Upper lobe of left lung (tissue), 6 donors: Measurements from ENCODE around the gene SLC4A3. TPM values are rescaled to one million over a fixed set of nuclear protein-coding genes. Genes with fewer than 3 reads are reported as not detected.
A peak's percentile ranks its signal among the peaks of the same experiment; 100 is the strongest.

Experiments used
- ATAC-seq, 2 donors: fragments of 200-7000 bp; cut with Tn5 transposase; one replicate each; pipeline ENCODE4 v1.9.1; 2022; ENCODE audit warnings: mild to moderate bottlenecking in 2 of 2, moderate library complexity in 2 of 2; ENCODE audit not compliant: low FRiP score in 2 of 2
- DNase-seq, 2 donors: peaks; one replicate each; pipeline ENCODE4 v3.0.0-alpha.2; 2019 to 2020
- H3K27ac ChIP-seq, 4 donors: fragments of 200-600 bp; sonication (generic); one replicate each; pipeline ENCODE4 v1.5.1; 2016 to 2019
- H3K27me3 ChIP-seq, 4 donors: fragments of 200-600 bp; sonication (generic); one replicate each; pipeline ENCODE4 v1.5.1; 2017 to 2019
- H3K36me3 ChIP-seq, 4 donors: fragments of 200-600 bp; sonication (generic); one replicate each; pipeline ENCODE4 v1.5.1; 2016 to 2019
- H3K4me1 ChIP-seq, 4 donors: fragments of 200-600 bp; sonication (generic); one replicate each; pipeline ENCODE4 v1.5.1; 2018 to 2019
- H3K4me3 ChIP-seq, 4 donors: fragments of 200-600 bp; sonication (generic); one replicate each; pipeline ENCODE4 v1.5.1; 2017 to 2019; ENCODE audit warnings: mild to moderate bottlenecking in 2 of 4, moderate library complexity in 1 of 4
- H3K9me3 ChIP-seq, 4 donors: fragments of 200-600 bp; sonication (generic); one replicate each; pipeline ENCODE4 v1.5.1; 2018 to 2019
- EP300 ChIP-seq, 4 donors: sonication (generic); formaldehyde crosslinking; IDR thresholded peaks; one replicate each; pipeline ENCODE4 v1.5.1; 2017; ENCODE audit warnings: antibody characterized with exemption in 4 of 4, control low read depth in 2 of 4
- POLR2A ChIP-seq, 4 donors: fragments of 450-650 bp; IDR thresholded peaks; one replicate each; pipeline ENCODE4 v1.5.1; 2016 to 2017; ENCODE audit warnings: antibody characterized with exemption in 4 of 4, mild to moderate bottlenecking in 2 of 4
- POLR2AphosphoS5 ChIP-seq, 2 donors: sonication (generic); formaldehyde crosslinking; IDR thresholded peaks; one replicate each; pipeline ENCODE4 v1.5.1; 2017; ENCODE audit warnings: antibody characterized with exemption in 2 of 2
- WGBS, 2 donors: methylation state at CpG; one replicate each; pipeline ENCODE4 v1.1.5; 2017 to 2018; 5-methylcytosine and 5-hydroxymethylcytosine counted together
- total RNA-seq, 6 donors: library from RNA; depleted of rRNA in 4 of 6; stranded (reverse); fragments of >200 nt in 4 of 6; gene quantifications; one replicate each; pipeline versions ENCODE4 v1.1.0 to v1.2.1, GENCODE V29; 2016 to 2021
- TF ChIP-seq, protein P1 (sequence below), 6 experiments: fragments of 450-650 bp in 4 of 6; fragments of 200-600 bp in 2 of 6; sonication (generic) in 2 of 6; IDR thresholded peaks; one replicate each; pipeline ENCODE4 v1.5.1; 2016 to 2019; ENCODE audit warnings: antibody characterized with exemption in 6 of 6
- donor health status: DM: no; HTN: no; CAD: no; lungs with moderate emphysema.
- donor health status: DM: no; HTN: yes; CAD: no; lungs with severe emphysema.

The SLC4A3 gene
- total RNA-seq, 6 donors from 2014 or later: 0.30 to 14.7 (median 2.1) TPM

DNA sequence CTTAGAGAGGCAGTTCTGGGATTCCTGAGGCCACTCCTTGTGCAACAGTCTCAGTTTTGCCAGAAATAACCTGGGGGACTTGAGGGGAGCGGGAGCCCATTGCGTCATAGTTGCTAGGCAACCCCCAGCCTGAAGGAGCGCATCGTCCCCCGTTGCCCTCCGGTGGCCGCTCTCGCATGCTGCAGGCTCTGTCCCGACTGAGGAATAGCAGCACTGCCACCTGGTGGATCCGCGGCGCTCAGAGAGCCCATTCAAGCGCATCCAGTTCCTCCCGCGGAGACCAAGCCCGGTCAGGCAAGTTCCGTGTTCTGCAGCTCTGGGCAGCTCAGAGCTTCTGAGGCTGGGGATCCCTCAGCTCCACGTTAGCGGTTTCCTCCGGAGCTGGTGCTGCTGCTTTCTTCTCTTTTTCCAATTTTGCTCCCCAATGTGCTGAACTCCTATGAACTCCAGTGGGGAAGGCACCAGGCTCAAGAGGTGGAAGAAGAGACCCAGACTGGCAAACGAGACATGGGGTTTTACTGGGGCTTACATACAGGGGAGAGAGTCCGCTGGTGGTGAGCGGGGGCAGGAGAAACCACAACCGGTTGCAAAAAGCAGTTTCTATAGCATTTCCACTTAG is 15.1 kb downstream of the SLC4A3 start:
- peak; percentile 95 to 98 for DNase-seq
- TF ChIP-seq, protein P1, sequence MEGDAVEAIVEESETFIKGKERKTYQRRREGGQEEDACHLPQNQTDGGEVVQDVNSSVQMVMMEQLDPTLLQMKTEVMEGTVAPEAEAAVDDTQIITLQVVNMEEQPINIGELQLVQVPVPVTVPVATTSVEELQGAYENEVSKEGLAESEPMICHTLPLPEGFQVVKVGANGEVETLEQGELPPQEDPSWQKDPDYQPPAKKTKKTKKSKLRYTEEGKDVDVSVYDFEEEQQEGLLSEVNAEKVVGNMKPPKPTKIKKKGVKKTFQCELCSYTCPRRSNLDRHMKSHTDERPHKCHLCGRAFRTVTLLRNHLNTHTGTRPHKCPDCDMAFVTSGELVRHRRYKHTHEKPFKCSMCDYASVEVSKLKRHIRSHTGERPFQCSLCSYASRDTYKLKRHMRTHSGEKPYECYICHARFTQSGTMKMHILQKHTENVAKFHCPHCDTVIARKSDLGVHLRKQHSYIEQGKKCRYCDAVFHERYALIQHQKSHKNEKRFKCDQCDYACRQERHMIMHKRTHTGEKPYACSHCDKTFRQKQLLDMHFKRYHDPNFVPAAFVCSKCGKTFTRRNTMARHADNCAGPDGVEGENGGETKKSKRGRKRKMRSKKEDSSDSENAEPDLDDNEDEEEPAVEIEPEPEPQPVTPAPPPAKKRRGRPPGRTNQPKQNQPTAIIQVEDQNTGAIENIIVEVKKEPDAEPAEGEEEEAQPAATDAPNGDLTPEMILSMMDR (IDR thresholded peaks at IDR 0.05): peak; percentile 92 to 100 (median 99)
- TF ChIP-seq POLR2AphosphoS5 (IDR thresholded peaks at IDR 0.05) (peak; percentile 29 to 30), EP300 (IDR thresholded peaks at IDR 0.05) (no peak), POLR2A (IDR thresholded peaks at IDR 0.05) (no peak)
- Histone ChIP-seq H3K4me1 (peaks cover 18 to 28% (median 24%) of the 10 kb centered on the region in 4 donors), H3K36me3 (no peaks in the 10 kb centered on the region), H3K27ac (no peak overlapping the region), H3K27me3 (no peaks in the 10 kb centered on the region), H3K4me3 (no peak overlapping the region), H3K9me3 (no peaks in the 10 kb centered on the region)
- 8 to 19% methylated on average over 13 to 17 of the region's 24 CpGs for WGBS, 2 donors
- ATAC-seq: peak; percentile 94 to 97

DNA sequence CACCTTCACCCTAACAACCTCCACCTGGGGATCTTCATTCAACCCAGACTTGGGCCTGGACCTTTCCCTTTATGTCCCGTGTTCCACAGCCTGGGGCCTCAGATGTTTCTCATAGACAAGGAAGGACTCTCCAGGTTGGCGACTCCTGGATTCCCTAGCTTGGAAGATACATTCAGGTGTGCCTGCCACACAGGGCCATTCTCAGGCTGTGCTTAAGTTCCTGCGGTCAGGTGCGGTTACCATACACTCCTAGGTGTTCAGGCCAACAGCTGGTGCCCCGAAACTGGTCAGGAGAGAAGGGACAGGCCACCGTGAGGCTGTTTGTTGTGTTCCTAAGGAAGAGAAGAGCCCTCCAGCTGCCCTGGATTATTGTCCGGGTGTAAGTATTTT is 15.6 kb downstream of the SLC4A3 start:
- Histone ChIP-seq H3K36me3 (no peaks in the 10 kb centered on the region), H3K27ac (no peak overlapping the region), H3K27me3 (no peaks in the 10 kb centered on the region), H3K9me3 (no peaks in the 10 kb centered on the region), H3K4me3 (no peak overlapping the region), H3K4me1 (peaks cover 18 to 28% (median 24%) of the 10 kb centered on the region in 4 donors)
- TF ChIP-seq EP300 (IDR thresholded peaks at IDR 0.05) (no peak), POLR2AphosphoS5 (IDR thresholded peaks at IDR 0.05) (no peak), POLR2A (IDR thresholded peaks at IDR 0.05) (no peak)
- TF ChIP-seq, protein P1 (IDR thresholded peaks at IDR 0.05): no peak
- ATAC-seq (no peak), DNase-seq (no peak)
- 85 to 87% methylated on average over 7 of the region's 7 CpGs for WGBS, 2 donors

DNA sequence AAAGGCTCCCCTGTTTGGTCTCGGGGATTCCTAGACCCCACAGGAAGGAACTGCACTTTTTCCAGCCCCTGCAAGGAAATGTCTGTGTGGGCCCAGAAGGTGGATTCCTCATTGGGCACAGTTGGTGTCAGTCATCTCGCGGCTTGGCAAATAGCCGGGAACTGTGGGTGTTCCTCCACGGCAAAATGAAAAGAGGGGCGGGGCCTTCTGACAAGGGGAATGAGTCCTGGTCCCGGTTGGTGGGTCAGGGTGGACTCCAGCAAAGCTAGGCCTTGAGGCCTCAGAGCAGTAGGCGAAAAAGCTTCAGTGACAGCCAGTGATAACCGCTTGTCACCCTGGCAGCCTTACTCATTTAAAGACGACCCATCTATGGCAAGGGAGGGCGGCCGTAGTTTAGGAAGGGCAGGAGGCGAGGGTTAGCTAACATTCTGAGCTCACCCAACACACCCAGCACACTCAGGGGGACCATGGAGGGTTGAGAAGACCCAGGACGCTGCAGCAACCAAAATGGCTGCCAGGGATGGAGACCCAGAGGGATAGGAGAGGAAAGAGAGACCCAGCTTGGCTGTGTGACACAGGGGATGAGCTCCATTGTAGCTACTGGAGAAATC is 16.5 kb downstream of the SLC4A3 start:
- Histone ChIP-seq H3K36me3 (no peaks in the 10 kb centered on the region), H3K4me1 (peaks cover 18 to 28% (median 24%) of the 10 kb centered on the region in 4 donors), H3K4me3 (no peak overlapping the region), H3K27ac (no peak overlapping the region), H3K9me3 (no peaks in the 10 kb centered on the region), H3K27me3 (no peaks in the 10 kb centered on the region)
- WGBS, 2 donors: 83 to 93% methylated on average over 13 to 14 of the region's 14 CpGs
- ATAC-seq: no peak
- TF ChIP-seq, protein P1 (IDR thresholded peaks at IDR 0.05): no peak
- TF ChIP-seq EP300 (IDR thresholded peaks at IDR 0.05) (no peak), POLR2A (IDR thresholded peaks at IDR 0.05) (no peak), POLR2AphosphoS5 (IDR thresholded peaks at IDR 0.05) (no peak)
- no peak for DNase-seq

DNA sequence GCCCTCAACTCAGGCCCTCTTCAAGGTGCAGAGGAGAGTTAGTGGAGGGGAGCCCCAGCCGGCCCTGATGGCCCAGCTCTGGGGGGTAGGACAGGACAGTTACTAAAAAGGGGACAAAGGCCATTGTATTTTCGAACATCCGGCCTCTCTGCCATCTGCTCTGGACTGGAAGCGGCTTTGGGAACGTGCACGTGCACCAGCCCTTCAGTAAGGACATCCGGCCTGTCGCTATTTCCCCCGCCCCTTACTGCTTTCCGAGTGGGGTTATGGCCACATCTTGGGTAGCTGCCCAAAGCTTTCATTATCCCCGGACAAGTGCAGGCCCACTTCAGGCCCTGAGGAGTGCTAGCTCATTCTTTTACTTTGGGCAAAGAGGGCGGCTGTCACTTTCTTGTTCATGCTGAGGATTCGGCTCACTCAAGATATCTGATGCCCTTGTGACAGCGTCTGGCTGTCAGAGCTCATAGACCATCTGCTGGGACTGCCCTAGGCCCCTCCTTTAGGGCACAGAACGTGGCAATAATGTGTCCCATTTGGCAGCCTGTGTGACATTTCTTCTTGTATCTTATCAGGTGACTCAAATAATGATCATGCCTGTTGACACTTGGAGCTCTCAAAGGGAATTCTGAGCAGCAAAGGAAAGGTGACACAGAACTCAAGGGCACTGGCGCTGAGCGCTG is 17.5 kb downstream of the SLC4A3 start:
- peak overlapping the region; percentile 42 to 69 (median 54) for H3K27ac ChIP-seq
- ATAC-seq: peak; percentile 7 to 57
- DNase-seq: peak in 1 of 2 donors; percentile 76

More for the DNA sequence above, 17.5 kb downstream of the SLC4A3 start:
- Histone ChIP-seq H3K27me3 (no peaks in the 10 kb centered on the region), H3K36me3 (no peaks in the 10 kb centered on the region), H3K4me1 (peaks cover 18 to 28% (median 24%) of the 10 kb centered on the region in 4 donors), H3K9me3 (no peaks in the 10 kb centered on the region), H3K4me3 (no peak overlapping the region)
- TF ChIP-seq POLR2A (IDR thresholded peaks at IDR 0.05): no peak
- peak in 1 of 4 donors; percentile 8 for TF ChIP-seq EP300 (IDR thresholded peaks at IDR 0.05)
- TF ChIP-seq POLR2AphosphoS5 (IDR thresholded peaks at IDR 0.05): peak in 1 of 2 donors; percentile 39
- 52 to 56% methylated on average over 7 to 17 of the region's 17 CpGs for WGBS, 2 donors
